ENCODE data around the gene ZNF689. TPM values are rescaled to one million over a fixed set of nuclear protein-coding genes. Genes with fewer than 3 reads are reported as not detected.

Gene ZNF689
- total RNA-seq, 1 experiment from 2014 or later = 10.1 TPM

DNA sequence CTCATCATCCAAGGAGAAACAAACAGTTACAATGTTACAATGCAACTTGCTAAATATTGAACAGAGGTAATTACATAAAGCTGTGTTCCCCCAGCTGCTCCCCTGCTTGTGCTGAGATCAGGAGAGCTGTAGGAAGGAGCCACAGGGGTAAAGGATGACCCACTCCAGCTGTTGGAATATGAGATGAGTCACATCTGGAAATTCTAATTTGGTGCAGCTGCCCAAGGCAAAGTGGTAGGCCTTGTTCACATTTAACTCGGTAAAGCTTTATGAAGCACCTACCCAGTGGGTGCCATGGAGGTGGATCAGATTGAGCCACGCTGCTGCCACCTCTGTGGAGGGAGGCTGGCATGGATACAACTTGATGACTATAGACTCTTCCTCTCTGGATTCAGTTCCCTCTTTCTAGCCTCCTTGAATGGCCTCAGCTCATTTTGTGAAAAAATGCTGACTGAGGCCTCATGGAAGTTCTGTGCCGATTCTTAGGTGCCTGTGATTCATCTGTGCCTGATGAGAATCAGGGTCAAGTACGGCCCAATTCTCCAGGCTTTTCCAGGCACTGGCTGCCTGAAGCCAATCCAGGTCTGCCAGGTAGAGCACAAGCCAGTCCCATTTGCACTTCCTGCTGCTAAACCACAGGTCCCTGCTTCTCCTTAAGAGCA is 7.4 kb downstream of the ZNF689 start:
- H3K36me3 ChIP-seq (ENCODE audit: low read depth) = 0 out of 2 replicates have a peak, but pooled peaks cover 6% of the 10 kb centered on the region
- BruUV-seq (replicated peaks) = no TSS peak
- H3K9me3 ChIP-seq (ENCODE audit: insufficient read depth, low read depth) = no peaks in the 10 kb centered on the region
- no peak overlapping the region for H2AFZ ChIP-seq
- no peaks in the 10 kb centered on the region for H3K4me1 ChIP-seq (replicated peaks; ENCODE audit: insufficient read depth)
- intact Hi-C loops (cut with micrococcal nuclease; ENCODE audit: unreplicated experiment) = no loop called here
- ChIA-PET CTCF (interaction anchor here (0.6 to 0.7 kb wide), 2 partner anchors 9 to 179 kb away, joined by 3 to 7 read pairs; no protein-coding TSS in a partner anchor), POLR2A (ENCODE audit: unreplicated experiment) (interaction anchor here (0.6 to 0.7 kb wide), 3 partner anchors 12 to 229 kb away, joined by 3 to 9 read pairs (median 6); no protein-coding TSS in a partner anchor)
- no peak overlapping the region for H3K27ac ChIP-seq
- peaks cover 35% of the 10 kb centered on the region; the same call in 1 of the 2 replicates for H3F3A ChIP-seq (ENCODE audit: insufficient read depth, low read depth)
- H3K79me2 ChIP-seq (ENCODE audit: low read depth) = no peaks in the 10 kb centered on the region
- no peak for DNase-seq
- H3K4me3 ChIP-seq = no peak overlapping the region
- no peak overlapping the region for H3K4me2 ChIP-seq
- H3K27me3 ChIP-seq (ENCODE audit: insufficient read depth, low read depth) = no peaks in the 10 kb centered on the region
- no peaks in the 10 kb centered on the region for H4K20me1 ChIP-seq (ENCODE audit: insufficient read depth)
- no peaks in the 10 kb centered on the region for H3K9me2 ChIP-seq (ENCODE audit: insufficient read depth)
- TF ChIP-seq CTCF (conservative IDR thresholded peaks at IDR 0.05) (no peak), EZH2 (IDR thresholded peaks at IDR 0.05; ENCODE audit: low read depth) (no peak)

- no peak for DNase-seq
- peaks cover 43% of the 10 kb centered on the region; the same call in 1 of the 2 replicates for H3F3A ChIP-seq (ENCODE audit: insufficient read depth, low read depth)
- H4K20me1 ChIP-seq (ENCODE audit: insufficient read depth) = no peaks in the 10 kb centered on the region
- no peaks in the 10 kb centered on the region for H3K27me3 ChIP-seq (ENCODE audit: insufficient read depth, low read depth)
- H2AFZ ChIP-seq = no peak overlapping the region
- no peak overlapping the region for H3K4me2 ChIP-seq
- TF ChIP-seq CTCF (conservative IDR thresholded peaks at IDR 0.05) (no peak), EZH2 (IDR thresholded peaks at IDR 0.05; ENCODE audit: low read depth) (no peak)
- H3K36me3 ChIP-seq (ENCODE audit: low read depth) = 0 out of 2 replicates have a peak, but pooled peaks cover 6% of the 10 kb centered on the region
- H3K9me3 ChIP-seq (ENCODE audit: insufficient read depth, low read depth) = no peaks in the 10 kb centered on the region
- H3K4me3 ChIP-seq = no peak overlapping the region
- no TSS peak for BruUV-seq (replicated peaks)
- no peaks in the 10 kb centered on the region for H3K9me2 ChIP-seq (ENCODE audit: insufficient read depth)
- no peak overlapping the region for H3K27ac ChIP-seq
- ChIA-PET CTCF (no interaction called here), POLR2A (ENCODE audit: unreplicated experiment) (interaction anchor here (0.6 kb wide), 2 partner anchors 26 to 174 kb away, joined by 3 to 4 read pairs; no protein-coding TSS in a partner anchor)
- intact Hi-C loops (cut with micrococcal nuclease; ENCODE audit: unreplicated experiment) = no loop called here
- H3K4me1 ChIP-seq (replicated peaks; ENCODE audit: insufficient read depth) = no peaks in the 10 kb centered on the region
- H3K79me2 ChIP-seq (ENCODE audit: low read depth) = no peaks in the 10 kb centered on the region
Measured at GRCh38 chr16:30601966-30602365, 8.2 kb downstream of the ZNF689 start.

GRCh38 chr16:30600929-30601328 is 9.3 kb downstream of the ZNF689 start:
- CTCF ChIA-PET = interaction anchor here (0.6 kb wide), 1 partner anchor 172 kb away, joined by 3 read pairs; no protein-coding TSS in a partner anchor
- intact Hi-C loops (cut with micrococcal nuclease; ENCODE audit: unreplicated experiment) = no loop called here
- no TSS peak for BruUV-seq (replicated peaks)
- no peak for DNase-seq
- Histone ChIP-seq H3K9me3 (ENCODE audit: insufficient read depth, low read depth) (no peaks in the 10 kb centered on the region), H4K20me1 (ENCODE audit: insufficient read depth) (no peaks in the 10 kb centered on the region), H3K9me2 (ENCODE audit: insufficient read depth) (no peaks in the 10 kb centered on the region), H3K4me3 (no peak overlapping the region), H2AFZ (no peak overlapping the region), H3K27me3 (ENCODE audit: insufficient read depth, low read depth) (no peaks in the 10 kb centered on the region), H3K36me3 (ENCODE audit: low read depth) (no peaks in the 10 kb centered on the region), H3F3A (ENCODE audit: insufficient read depth, low read depth) (peaks cover 53% of the 10 kb centered on the region; the same call in 1 of the 2 replicates), H3K4me1 (replicated peaks; ENCODE audit: insufficient read depth) (no peaks in the 10 kb centered on the region), H3K27ac (no peak overlapping the region), H3K4me2 (no peak overlapping the region), H3K79me2 (ENCODE audit: low read depth) (no peaks in the 10 kb centered on the region)
- TF ChIP-seq EZH2 (IDR thresholded peaks at IDR 0.05; ENCODE audit: low read depth) (no peak), CTCF (conservative IDR thresholded peaks at IDR 0.05) (no peak)
- POLR2A ChIA-PET (ENCODE audit: unreplicated experiment) = no interaction called here

Measured in PC-9 (cell line).